Testis (tissue), 3 donors: ENCODE measurements around the gene GPHN. TPM values are rescaled to one million over a fixed set of nuclear protein-coding genes. Genes with fewer than 3 reads are reported as not detected.

Source experiments
- DNase-seq: peaks from one replicate; pipeline ENCODE4 v3.0.0-alpha.2; 2019
- H3K27ac ChIP-seq, 2 donors: fragments of 200-600 bp; sonication (generic); one replicate each; pipeline ENCODE4 v1.5.1; 2019
- H3K27me3 ChIP-seq: fragments of 200-600 bp; sonication (generic); one replicate; pipeline ENCODE4 v1.5.1; 2019
- H3K36me3 ChIP-seq: fragments of 200-600 bp; sonication (generic); one replicate; pipeline ENCODE4 v1.5.1; 2017; ENCODE audit warnings: low read depth; ENCODE audit errors: missing control alignments
- H3K4me1 ChIP-seq: fragments of 200-600 bp; sonication (generic); one replicate; pipeline ENCODE4 v1.5.1; 2019
- H3K4me3 ChIP-seq, 2 donors: fragments of 200-600 bp; sonication (generic); one replicate each; pipeline ENCODE4 v1.5.1; 2017 to 2019
- H3K9me3 ChIP-seq: fragments of 200-600 bp; sonication (generic); one replicate; pipeline ENCODE4 v1.5.1; 2017
- POLR2A ChIP-seq: fragments of 450-650 bp; IDR thresholded peaks from one replicate; pipeline ENCODE4 v1.6.1; 2017; ENCODE audit warnings: antibody characterized with exemption, mild to moderate bottlenecking, moderate library complexity
- WGBS, 2 donors: methylation state at CpG; one replicate each; pipeline ENCODE4 v1.1.5; 2018; 5-methylcytosine and 5-hydroxymethylcytosine counted together
- intact Hi-C: fragments of 100-400 bp; cut with DNase I; formaldehyde crosslinking; loops from one replicate; pipeline ENCODE4 v1.15.1; 2023; ENCODE audit warnings: low total_unique reads
- polyA plus RNA-seq: library from polyadenylated mRNA; stranded (reverse); fragments of 350-450 nt; fragmentation: Illumina TruSeq; extraction: RNeasy Lipid Tissue Mini Kit (QIAGEN cat#74804); gene quantifications from one replicate; pipeline ENCODE4 v1.2.3, GENCODE V29; 2014; ENCODE audit warnings: low read depth, low replicate concordance; ENCODE audit not compliant: insufficient read depth
- total RNA-seq, 2 donors: library from RNA; depleted of rRNA; stranded (reverse); fragments of >200 nt; gene quantifications; one replicate each; pipeline ENCODE4 v1.2.3, GENCODE V29; 2016
- TF ChIP-seq, protein P1 (sequence below), 3 experiments: fragments of 450-650 bp in 2 of 3; fragments of 200-600 bp in 1 of 3; sonication (generic) in 1 of 3; IDR thresholded peaks; one replicate each; pipeline ENCODE4 v1.5.1; 2016 to 2019; ENCODE audit warnings: antibody characterized with exemption in 3 of 3, mild to moderate bottlenecking in 2 of 3, moderate library complexity in 1 of 3

GPHN gene
- total and polyA plus RNA-seq, 3 donors from 2014 or later, result 14.2 to 26.5 (median 25.4) TPM

DNA sequence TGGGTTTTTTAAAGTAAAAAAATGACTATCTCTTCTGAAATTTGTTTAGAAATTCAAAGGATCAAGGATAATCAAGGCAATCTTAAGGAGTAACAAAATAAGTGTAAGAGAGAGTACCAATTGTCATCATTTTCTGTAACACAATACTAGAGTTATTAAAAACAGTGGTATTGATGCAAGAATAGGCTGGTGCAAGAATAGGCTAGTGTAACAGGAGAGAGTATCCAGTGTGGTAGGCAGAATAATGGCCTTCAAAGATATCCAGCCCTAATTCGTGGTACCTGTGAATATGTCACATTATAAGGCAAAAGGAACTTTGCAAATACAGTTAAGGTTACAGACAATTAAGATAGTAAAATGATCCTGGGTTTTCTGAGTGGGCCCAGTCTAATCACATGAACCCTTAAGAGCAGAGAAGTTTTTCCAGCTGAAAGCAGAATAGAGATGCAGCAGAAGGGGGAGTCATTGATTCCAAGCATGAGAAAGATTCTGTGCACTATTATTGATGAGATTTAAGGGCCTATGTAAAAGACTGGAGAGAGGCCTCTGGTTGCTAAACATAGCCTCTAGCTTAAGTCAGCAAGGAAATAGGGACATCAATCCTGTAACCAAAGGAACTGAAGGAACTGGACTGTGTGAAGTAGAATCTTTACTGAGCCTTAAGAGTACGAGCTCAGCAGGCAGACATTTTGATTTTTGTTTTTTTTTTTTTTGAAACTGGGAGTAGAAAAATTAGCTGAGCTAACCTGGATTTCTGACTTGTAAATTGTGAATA lies 134.1 kb downstream of the GPHN start:
- TF ChIP-seq, protein P1, sequence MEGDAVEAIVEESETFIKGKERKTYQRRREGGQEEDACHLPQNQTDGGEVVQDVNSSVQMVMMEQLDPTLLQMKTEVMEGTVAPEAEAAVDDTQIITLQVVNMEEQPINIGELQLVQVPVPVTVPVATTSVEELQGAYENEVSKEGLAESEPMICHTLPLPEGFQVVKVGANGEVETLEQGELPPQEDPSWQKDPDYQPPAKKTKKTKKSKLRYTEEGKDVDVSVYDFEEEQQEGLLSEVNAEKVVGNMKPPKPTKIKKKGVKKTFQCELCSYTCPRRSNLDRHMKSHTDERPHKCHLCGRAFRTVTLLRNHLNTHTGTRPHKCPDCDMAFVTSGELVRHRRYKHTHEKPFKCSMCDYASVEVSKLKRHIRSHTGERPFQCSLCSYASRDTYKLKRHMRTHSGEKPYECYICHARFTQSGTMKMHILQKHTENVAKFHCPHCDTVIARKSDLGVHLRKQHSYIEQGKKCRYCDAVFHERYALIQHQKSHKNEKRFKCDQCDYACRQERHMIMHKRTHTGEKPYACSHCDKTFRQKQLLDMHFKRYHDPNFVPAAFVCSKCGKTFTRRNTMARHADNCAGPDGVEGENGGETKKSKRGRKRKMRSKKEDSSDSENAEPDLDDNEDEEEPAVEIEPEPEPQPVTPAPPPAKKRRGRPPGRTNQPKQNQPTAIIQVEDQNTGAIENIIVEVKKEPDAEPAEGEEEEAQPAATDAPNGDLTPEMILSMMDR (IDR thresholded peaks at IDR 0.05), result no peak
- no peak for TF ChIP-seq POLR2A
- 64 to 66% methylated on average over 2 of the region's 2 CpGs for WGBS, 2 donors

DNA sequence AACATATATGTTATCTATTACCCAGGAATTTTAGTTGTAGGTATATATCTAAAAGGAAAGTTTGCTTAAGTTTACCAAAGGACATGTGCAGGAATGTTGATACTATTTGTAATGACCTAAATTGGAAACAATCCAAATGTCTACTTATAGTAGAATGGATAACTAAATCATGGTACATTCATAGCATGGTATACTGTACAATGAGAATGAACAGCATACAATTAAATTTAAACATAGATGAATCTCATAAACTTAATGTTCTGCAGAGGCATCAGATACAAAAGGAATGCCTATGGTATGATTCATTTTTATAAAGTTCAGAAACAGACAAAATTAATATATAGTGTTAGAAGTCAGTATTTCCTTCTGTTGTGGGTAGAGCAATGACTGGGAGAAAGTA lies 135.4 kb downstream of the GPHN start:
- no peak for DNase-seq
- Histone ChIP-seq H3K4me1 (no peaks in the 10 kb centered on the region), H3K27ac (no peak overlapping the region), H3K36me3 (no peaks in the 10 kb centered on the region), H3K27me3 (no peaks in the 10 kb centered on the region), H3K9me3 (no peaks in the 10 kb centered on the region), H3K4me3 (no peak overlapping the region)
- intact Hi-C loops, result no loop called here
- TF ChIP-seq POLR2A, result no peak
- TF ChIP-seq, protein P1 (IDR thresholded peaks at IDR 0.05), result no peak

More for the DNA sequence above, 134.1 kb downstream of the GPHN start:
- Histone ChIP-seq H3K27me3 (no peaks in the 10 kb centered on the region), H3K27ac (no peak overlapping the region), H3K9me3 (no peaks in the 10 kb centered on the region), H3K36me3 (no peaks in the 10 kb centered on the region), H3K4me1 (no peaks in the 10 kb centered on the region), H3K4me3 (no peak overlapping the region)
- DNase-seq, result no peak
- intact Hi-C loops, result no loop called here

DNA sequence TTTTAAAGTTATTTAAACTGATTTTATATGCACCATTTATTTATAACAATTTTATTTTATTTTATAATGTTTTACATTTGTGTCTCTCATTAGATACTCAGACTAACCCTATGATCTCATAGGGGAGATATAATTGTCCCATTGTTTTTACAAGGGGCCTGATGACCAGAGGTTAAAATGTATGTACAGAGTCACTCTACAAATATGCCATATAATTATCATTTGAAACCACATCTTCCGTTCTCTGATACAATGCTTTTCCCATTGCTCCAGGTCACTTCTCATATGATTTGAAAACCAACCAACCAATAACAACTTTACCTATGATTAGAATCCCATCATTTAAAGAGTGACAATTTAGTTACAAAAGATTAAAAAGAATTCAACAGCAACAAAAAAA lies 137.8 kb downstream of the GPHN start:
- H3K4me1 ChIP-seq, result no peaks in the 10 kb centered on the region
- H3K9me3 ChIP-seq, result no peaks in the 10 kb centered on the region
- H3K27me3 ChIP-seq, result no peaks in the 10 kb centered on the region
- H3K36me3 ChIP-seq, result no peaks in the 10 kb centered on the region
- TF ChIP-seq, protein P1 (IDR thresholded peaks at IDR 0.05), result no peak
- no peak for TF ChIP-seq POLR2A
- intact Hi-C loops, result no loop called here
- no peak overlapping the region for H3K27ac ChIP-seq
- DNase-seq, result no peak
- no peak overlapping the region for H3K4me3 ChIP-seq
- 91 to 92% methylated on average over 1 of the region's 1 CpG for WGBS, 2 donors

DNA sequence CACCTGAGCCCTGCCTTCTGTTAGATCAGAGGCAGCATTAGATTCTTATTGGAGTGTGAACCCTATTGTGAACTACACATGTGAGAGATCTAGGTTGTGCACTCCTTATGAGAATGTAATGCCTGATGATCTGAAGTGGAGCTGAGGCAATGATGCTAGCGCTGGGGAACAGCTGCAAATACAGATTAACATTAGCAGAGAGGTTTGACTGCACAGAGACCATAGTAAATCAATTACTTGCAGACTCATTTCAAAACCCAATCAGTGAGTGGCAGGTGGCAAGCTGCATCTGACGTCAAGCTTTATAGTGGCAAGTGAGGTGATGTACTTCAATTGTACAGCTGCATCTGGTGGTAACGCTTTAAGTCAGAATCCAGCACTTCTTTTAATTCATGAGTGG lies 141.6 kb downstream of the GPHN start:
- no peak overlapping the region for H3K27ac ChIP-seq
- peaks cover 6% of the 10 kb centered on the region for H3K4me1 ChIP-seq
- 83 to 96% methylated on average over 3 of the region's 3 CpGs for WGBS, 2 donors
- H3K4me3 ChIP-seq, result no peak overlapping the region
- no peaks in the 10 kb centered on the region for H3K36me3 ChIP-seq
- DNase-seq, result no peak
- intact Hi-C loops, result no loop called here
- no peak for TF ChIP-seq POLR2A
- TF ChIP-seq, protein P1 (IDR thresholded peaks at IDR 0.05), result no peak
- H3K9me3 ChIP-seq, result no peaks in the 10 kb centered on the region
- H3K27me3 ChIP-seq, result no peaks in the 10 kb centered on the region

DNA sequence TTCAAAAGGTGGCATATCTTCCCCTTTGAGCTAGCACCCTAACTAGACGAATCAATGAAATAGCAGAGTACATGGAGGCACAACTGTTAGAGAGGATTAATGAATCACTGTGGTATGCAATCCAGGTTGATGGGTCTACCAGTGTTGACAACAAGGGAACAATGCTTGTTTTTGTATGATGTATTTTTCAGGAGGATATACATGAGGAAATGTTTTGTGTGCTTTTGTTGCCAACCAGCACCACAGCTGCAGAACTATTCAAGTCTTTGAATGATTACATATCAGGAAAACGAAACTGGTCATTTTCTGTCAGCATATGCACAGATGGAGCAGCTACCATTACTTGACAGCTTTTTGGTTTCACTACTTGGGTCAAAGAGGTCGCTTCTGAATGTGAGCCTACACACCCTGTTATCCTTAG lies 142.6 kb downstream of the GPHN start:
- no peak overlapping the region for H3K27ac ChIP-seq
- 71 to 76% methylated on average over 3 of the region's 3 CpGs for WGBS, 2 donors
- TF ChIP-seq, protein P1 (IDR thresholded peaks at IDR 0.05), result no peak
- no peak for TF ChIP-seq POLR2A
- no peaks in the 10 kb centered on the region for H3K36me3 ChIP-seq
- DNase-seq, result no peak
- H3K27me3 ChIP-seq, result no peaks in the 10 kb centered on the region
- intact Hi-C loops, result no loop called here
- H3K4me3 ChIP-seq, result no peak overlapping the region
- no peaks in the 10 kb centered on the region for H3K9me3 ChIP-seq
- H3K4me1 ChIP-seq, result peaks cover 6% of the 10 kb centered on the region
